Stimulated activated naive CD8-positive, alpha-beta T cell treated with anti-CD3 and anti-CD28 coated beads, Interleukin-15, amount 100 ng/mL, for 72 hours (primary cell): ENCODE results near the gene CUL3.
"Not testable (repeated sequence)": the region's sequence is repeated elsewhere in the genome, so short reads cannot be mapped to it uniquely, and the experiment has no call there.

Source experiments
- ATAC-seq: fragments of 150-1000 bp; cut with Tn5 transposase; 2 replicates; pipeline ENCODE4 v1.10.0; 2021; ENCODE audit warnings: mild to moderate bottlenecking, moderate library complexity
- DNase-seq, 2 donors: peaks; one replicate each; pipeline ENCODE4 v3.0.0; 2021 to 2022
- H3K27ac Mint-ChIP-seq, 2 donors: one replicate each; pipeline ENCODE4 v1.8.0; 2022; ENCODE audit warnings: mild to moderate bottlenecking in 2 of 2, mixed read lengths in 2 of 2, moderate library complexity in 2 of 2
- H3K27me3 Mint-ChIP-seq: one replicate; pipeline ENCODE4 v1.8.0; 2022; ENCODE audit warnings: mixed read lengths
- H3K4me1 Mint-ChIP-seq: one replicate; pipeline ENCODE4 v1.8.0; 2022; ENCODE audit warnings: mild to moderate bottlenecking, mixed read lengths
- H3K4me3 Mint-ChIP-seq, 2 donors: one replicate each; pipeline ENCODE4 v1.8.0; 2022; ENCODE audit warnings: mild to moderate bottlenecking in 2 of 2, mixed read lengths in 2 of 2, moderate library complexity in 1 of 2
- H3K9me3 Mint-ChIP-seq, 2 donors: one replicate each; pipeline ENCODE4 v1.8.0; 2022; ENCODE audit warnings: mixed read lengths in 2 of 2

Gene CUL3

GRCh38 chr2:224585211-224586088 is at the start of gene CUL3:
CUL3 (minus strand) TSS chr2:224585363; CDS start chr2:224585009, 354 bp downstream.
- peak within 1 kb of the TSS; percentile 98 for H3K27ac Mint-ChIP-seq
- peak within 1 kb of the TSS; percentile 97 to 98 for H3K4me3 Mint-ChIP-seq
- peaks cover 26% of the 10 kb centered on the region for H3K4me1 Mint-ChIP-seq

GRCh38 chr2:224630659-224631550 is 45.7 kb upstream of the CUL3 start:
- no peak overlapping the region for H3K4me3 Mint-ChIP-seq
- ATAC-seq (no peak), DNase-seq (no peak)
- H3K9me3 Mint-ChIP-seq: no peaks in the 10 kb centered on the region
- H3K27me3 Mint-ChIP-seq: no peaks in the 10 kb centered on the region
- H3K27ac Mint-ChIP-seq: peak overlapping the region in 1 of 2 donors; percentile 31
- H3K4me1 Mint-ChIP-seq: no peaks in the 10 kb centered on the region

More at GRCh38 chr2:224585211-224586088, at the start of gene CUL3:
- DNase-seq (peak; percentile 99), ATAC-seq (peak; percentile 88)
- Mint-ChIP-seq H3K27me3 (no peaks in the 10 kb centered on the region), H3K9me3 (no peaks in the 10 kb centered on the region)

GRCh38 chr2:224628416-224628815 is 43.3 kb upstream of the CUL3 start:
- no peak for ATAC-seq
- no peak overlapping the region for H3K27ac Mint-ChIP-seq
- no peaks in the 10 kb centered on the region for H3K9me3 Mint-ChIP-seq

DNA sequence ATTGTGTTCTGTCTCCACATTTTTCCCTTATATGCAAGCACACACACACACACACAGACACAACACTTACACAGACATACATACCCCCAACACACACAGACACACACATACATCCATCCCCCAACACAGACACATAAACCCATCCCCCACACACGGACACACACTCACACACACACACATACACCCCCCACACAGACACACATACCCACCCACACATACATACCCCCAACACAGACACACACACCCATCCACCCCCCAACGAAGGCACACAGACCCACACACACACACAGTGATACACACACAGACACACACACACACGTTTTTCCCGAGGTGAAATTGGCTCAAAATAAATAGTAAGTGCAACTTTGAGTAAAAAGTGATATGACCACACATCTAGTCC is 41.6 kb upstream of the CUL3 start:
- Mint-ChIP-seq H3K27me3 (no peaks in the 10 kb centered on the region), H3K9me3 (no peaks in the 10 kb centered on the region), H3K27ac (no peak overlapping the region), H3K4me3 (no peak overlapping the region), H3K4me1 (no peaks in the 10 kb centered on the region)
- no peak for DNase-seq
- ATAC-seq: no peak

More at GRCh38 chr2:224628416-224628815, 43.3 kb upstream of the CUL3 start:
- DNase-seq: no peak
- Mint-ChIP-seq H3K4me3 (no peak overlapping the region), H3K4me1 (no peaks in the 10 kb centered on the region), H3K27me3 (no peaks in the 10 kb centered on the region)

- H3K4me1 Mint-ChIP-seq: no peaks in the 10 kb centered on the region
- H3K9me3 Mint-ChIP-seq: no peaks in the 10 kb centered on the region
- DNase-seq (no peak), ATAC-seq (no peak)
- no peaks in the 10 kb centered on the region for H3K27me3 Mint-ChIP-seq
- no peak overlapping the region for H3K4me3 Mint-ChIP-seq
- no peak overlapping the region for H3K27ac Mint-ChIP-seq
Observed at GRCh38 chr2:224613543-224614286, 28.6 kb upstream of the CUL3 start.

GRCh38 chr2:224612578-224612977 is 27.4 kb upstream of the CUL3 start:
- ATAC-seq: no peak
- peaks cover 8% of the 10 kb centered on the region for H3K27me3 Mint-ChIP-seq

GRCh38 chr2:224611938-224612337 is 26.8 kb upstream of the CUL3 start:
- DNase-seq (no peak), ATAC-seq (no peak)
- H3K27ac Mint-ChIP-seq: no peak overlapping the region
- no peaks in the 10 kb centered on the region for H3K4me1 Mint-ChIP-seq
- peaks cover 8% of the 10 kb centered on the region for H3K27me3 Mint-ChIP-seq
- no peaks in the 10 kb centered on the region for H3K9me3 Mint-ChIP-seq
- no peak overlapping the region for H3K4me3 Mint-ChIP-seq

More at GRCh38 chr2:224612578-224612977, 27.4 kb upstream of the CUL3 start:
- Mint-ChIP-seq H3K4me3 (no peak overlapping the region), H3K9me3 (no peaks in the 10 kb centered on the region), H3K4me1 (no peaks in the 10 kb centered on the region), H3K27ac (no peak overlapping the region)
- no peak for DNase-seq

DNA sequence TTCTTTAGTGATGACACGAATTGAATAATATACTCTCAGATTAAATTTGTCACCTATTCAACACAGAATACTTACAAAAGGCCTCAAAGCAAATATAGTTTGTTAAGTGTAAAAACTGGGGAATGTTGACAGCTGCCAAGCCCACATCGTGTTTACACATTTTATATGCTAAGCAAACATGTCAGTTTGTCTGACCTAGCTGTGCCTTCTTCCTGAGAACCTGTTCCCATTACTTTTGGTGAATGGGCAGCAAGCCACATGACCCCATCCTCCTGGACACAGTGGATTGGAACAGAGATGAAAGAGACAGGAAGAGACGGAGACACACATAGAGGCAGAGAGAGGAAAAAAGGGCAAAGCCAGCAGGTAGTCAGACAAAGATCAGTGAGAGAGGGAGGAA is 22.9 kb upstream of the CUL3 start:
- Mint-ChIP-seq H3K27me3 (peaks cover 8% of the 10 kb centered on the region), H3K4me3 (no peak overlapping the region), H3K27ac (no peak overlapping the region), H3K4me1 (peaks cover 3% of the 10 kb centered on the region), H3K9me3 (no peaks in the 10 kb centered on the region)
- ATAC-seq: no peak
- DNase-seq: no peak

- not testable (repeated sequence) for ATAC-seq, H3K9me3 Mint-ChIP-seq, DNase-seq, H3K27me3 Mint-ChIP-seq, H3K4me3 Mint-ChIP-seq, H3K27ac Mint-ChIP-seq
- H3K4me1 Mint-ChIP-seq: peaks cover 18% of the 10 kb centered on the region
Observed at GRCh38 chr2:224603746-224604500, 18.8 kb upstream of the CUL3 start.

DNA sequence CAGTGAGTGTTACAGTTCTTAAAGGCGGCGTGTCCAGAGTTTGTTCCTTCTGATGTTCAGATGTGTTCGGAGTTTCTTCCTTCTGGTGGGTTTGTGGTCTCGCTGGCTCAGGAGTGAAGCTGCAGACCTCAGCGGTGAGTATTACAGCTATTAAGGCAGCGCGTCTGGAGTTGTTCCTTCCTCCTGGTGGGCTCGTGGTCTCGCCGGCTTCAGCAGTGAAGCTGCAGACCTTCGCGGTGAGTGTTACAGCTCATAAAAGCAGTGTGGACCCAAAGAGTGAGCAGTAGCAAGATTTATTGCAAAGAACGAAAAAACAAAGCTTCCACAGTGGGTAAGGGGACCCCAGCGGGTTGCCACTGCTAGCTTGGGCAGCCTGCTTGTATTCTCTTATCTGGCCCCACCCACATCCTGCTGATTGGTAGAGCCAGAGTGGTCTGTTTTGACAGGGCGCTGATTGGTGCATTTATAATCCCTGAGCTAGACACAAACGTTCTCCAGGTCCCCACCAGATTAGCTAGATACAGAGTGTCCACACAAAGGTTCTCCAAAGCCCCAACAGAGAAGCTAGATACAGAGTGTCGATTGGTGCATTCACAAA is 17.7 kb upstream of the CUL3 start:
- DNase-seq: peak; percentile 28 to 33
- Mint-ChIP-seq H3K4me3 (peak overlapping the region; percentile 78 to 87), H3K4me1 (peaks cover 18% of the 10 kb centered on the region), H3K27ac (peak overlapping the region; percentile 16 to 85)
- not testable (repeated sequence) for ATAC-seq, H3K27me3 Mint-ChIP-seq, H3K9me3 Mint-ChIP-seq

DNA sequence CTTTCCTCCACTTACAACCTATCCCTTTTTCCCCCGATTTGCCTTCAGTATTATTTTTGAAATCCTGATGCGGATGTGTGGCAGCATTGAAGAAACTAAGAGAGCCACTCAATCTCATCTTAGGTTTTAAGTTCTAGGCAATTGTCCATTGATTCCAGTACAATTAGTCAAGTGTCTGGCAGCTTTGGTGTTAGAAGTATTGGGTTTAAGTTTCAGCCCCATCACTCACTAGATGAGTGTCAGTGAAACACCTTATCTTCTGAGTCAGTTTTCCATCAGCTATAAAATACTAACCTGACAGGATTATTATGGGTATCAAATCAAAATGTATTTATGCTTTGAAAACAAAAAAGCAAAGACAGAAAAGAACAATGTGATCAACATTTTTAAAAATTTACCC is 16.8 kb upstream of the CUL3 start:
- DNase-seq: no peak
- ATAC-seq: peak; percentile 96
- Mint-ChIP-seq H3K4me1 (peaks cover 18% of the 10 kb centered on the region), H3K4me3 (peak overlapping the region in 1 of 2 donors; percentile 78), H3K9me3 (no peaks in the 10 kb centered on the region), H3K27ac (no peak overlapping the region), H3K27me3 (no peaks in the 10 kb centered on the region)

DNA sequence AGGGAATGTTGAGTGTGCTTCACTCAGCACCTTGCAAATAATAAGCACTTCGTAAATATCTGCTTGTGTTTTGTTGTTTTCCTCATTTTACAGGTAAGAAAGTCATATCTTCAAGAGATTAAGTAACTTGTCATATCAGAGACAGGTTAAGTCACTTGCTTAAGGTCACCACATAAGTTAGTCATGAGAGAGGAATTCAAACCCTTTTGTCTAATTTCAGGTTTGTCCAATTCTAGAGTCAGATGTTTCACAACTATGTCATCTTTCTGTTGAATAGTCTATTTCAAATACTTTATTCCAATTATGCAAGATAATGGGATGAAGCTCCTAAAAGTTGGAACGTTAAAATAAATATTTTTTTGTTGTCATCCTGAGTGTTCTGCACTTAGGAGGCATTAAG is 13.5 kb upstream of the CUL3 start:
- no peak for DNase-seq
- H3K4me1 Mint-ChIP-seq: peaks cover 18% of the 10 kb centered on the region
- H3K27me3 Mint-ChIP-seq: no peaks in the 10 kb centered on the region
- H3K27ac Mint-ChIP-seq: no peak overlapping the region
- no peak for ATAC-seq
- H3K9me3 Mint-ChIP-seq: no peaks in the 10 kb centered on the region
- no peak overlapping the region for H3K4me3 Mint-ChIP-seq

GRCh38 chr2:224596289-224596688 is 11.1 kb upstream of the CUL3 start:
- H3K27ac Mint-ChIP-seq: no peak overlapping the region
- no peak for DNase-seq
- H3K27me3 Mint-ChIP-seq: no peaks in the 10 kb centered on the region
- H3K4me3 Mint-ChIP-seq: no peak overlapping the region
- no peaks in the 10 kb centered on the region for H3K4me1 Mint-ChIP-seq
- no peaks in the 10 kb centered on the region for H3K9me3 Mint-ChIP-seq
- ATAC-seq: no peak

- no peak overlapping the region for H3K4me3 Mint-ChIP-seq
- H3K4me1 Mint-ChIP-seq: no peaks in the 10 kb centered on the region
- no peaks in the 10 kb centered on the region for H3K9me3 Mint-ChIP-seq
- no peak overlapping the region for H3K27ac Mint-ChIP-seq
- no peaks in the 10 kb centered on the region for H3K27me3 Mint-ChIP-seq
- no peak for ATAC-seq
- no peak for DNase-seq
Observed at GRCh38 chr2:224595518-224595917, 10.4 kb upstream of the CUL3 start.
